GM21717 (cell line): ENCODE results near the gene PRC1.
"Not testable (repeated sequence)": the region's sequence is repeated elsewhere in the genome, so short reads cannot be mapped to it uniquely, and the experiment has no call there.

Experiments
- ATAC-seq: cut with Tn5 transposase; IDR thresholded peaks from one replicate; pipeline ENCODE4 v1.9.1; 2021; ENCODE audit warnings: mild to moderate bottlenecking, moderate library complexity; ENCODE audit not compliant: unreplicated experiment

PRC1 gene

GRCh38 chr15:90934256-90934948 lies 59.9 kb downstream of the PRC1 start:
- peak; percentile 37 for ATAC-seq

- ATAC-seq = no peak
These were observed 61.0 kb downstream of the PRC1 start for GRCh38 chr15:90933301-90933700.

DNA sequence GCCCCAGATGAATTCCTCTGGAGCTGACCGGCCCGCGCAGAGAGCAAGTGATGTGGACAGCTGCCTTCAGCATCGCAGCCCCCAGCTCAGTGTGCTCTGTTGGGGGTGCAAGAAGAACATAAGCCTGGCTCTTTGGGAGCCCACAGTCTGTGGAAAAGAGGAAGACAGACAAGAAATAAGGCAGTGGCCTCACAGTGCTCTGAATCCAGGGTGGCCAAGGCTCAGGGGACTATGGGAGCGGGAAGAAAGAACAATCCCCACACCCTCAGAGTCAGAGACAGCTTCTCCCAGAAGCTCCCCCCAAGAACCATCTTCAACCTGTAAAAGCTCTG lies 61.7 kb downstream of the PRC1 start:
- ATAC-seq = no peak

GRCh38 chr15:90931828-90932659 lies 62.3 kb downstream of the PRC1 start, which contains the start of gene HDDC3:
Gene HDDC3, minus strand, starts transcription at chr15:90932549. Its CDS starts 9 bp downstream, at chr15:90932540.
- ATAC-seq = peak; percentile 47

DNA sequence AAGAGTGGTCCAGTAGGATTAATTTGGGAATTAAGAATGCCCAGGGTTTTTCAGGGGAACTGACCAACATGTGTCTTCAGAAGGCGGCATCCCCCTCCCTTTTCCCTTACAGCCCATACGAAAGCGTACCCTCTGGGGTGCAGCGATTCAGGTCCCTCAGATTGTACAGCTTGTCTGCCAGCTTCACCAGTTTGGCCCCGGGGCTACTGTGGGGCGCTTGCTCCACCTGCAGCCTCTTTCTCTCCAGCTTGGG lies 62.8 kb downstream of the PRC1 start:
- no peak for ATAC-seq

DNA sequence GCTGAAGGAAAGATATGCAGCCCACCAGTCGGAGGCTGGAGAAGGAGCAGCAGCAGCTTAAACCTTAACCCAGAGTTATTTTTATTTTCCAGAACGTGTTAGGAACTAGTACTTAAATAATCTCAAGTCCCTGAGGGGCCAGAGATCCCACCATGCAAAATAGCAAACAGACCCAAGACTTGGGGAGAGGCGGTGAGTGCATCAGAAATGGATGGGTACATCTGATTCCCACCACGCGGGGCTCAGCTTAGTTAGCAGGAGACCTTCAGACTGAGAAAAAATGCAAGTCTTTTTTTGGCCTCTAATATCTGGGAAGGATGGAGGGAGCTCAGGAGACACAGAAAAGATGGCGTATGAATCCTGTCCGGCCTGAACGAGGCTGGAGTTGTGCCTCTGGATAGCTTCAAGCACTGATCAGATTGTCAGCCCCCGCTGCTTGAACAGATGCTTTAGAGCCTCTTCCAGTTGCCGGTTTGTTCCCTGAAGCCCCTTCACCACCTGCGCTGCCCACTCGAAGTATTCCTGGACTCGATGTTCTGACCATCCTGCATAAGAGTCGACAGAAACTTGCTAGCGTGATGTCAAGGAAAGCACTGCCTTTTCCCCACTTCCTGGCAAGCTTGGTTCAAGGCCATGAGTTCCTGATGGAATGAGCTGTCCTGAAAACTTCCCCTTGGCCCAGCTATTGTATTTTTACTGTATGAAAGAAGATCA lies 63.3 kb downstream of the PRC1 start:
- no peak for ATAC-seq

GRCh38 chr15:90929246-90930019 lies 64.9 kb downstream of the PRC1 start:
- ATAC-seq = no peak

DNA sequence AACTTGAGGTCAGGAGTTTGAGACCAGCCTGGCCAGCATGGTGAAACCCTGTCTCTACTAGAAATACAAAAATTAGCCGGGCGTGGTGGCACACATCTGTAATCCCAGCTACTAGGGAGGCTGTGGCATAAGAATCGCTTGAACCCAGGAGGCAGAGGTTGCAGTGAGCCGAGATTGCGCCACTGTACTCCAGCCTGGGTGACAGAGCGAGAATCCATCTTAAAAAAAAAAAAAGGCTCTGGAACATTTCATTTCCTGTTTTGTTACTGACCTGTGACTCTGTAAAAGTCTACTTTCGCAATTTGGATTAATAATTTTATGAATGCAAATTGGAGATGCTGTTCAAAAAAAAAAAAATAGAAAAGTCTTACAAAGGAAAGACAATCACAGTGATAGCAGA lies 66.2 kb downstream of the PRC1 start:
- not testable (repeated sequence) for ATAC-seq

- not testable (repeated sequence) for ATAC-seq
These were observed 67.6 kb downstream of the PRC1 start for GRCh38 chr15:90926766-90927165.

GRCh38 chr15:90924375-90924774 lies 70.0 kb downstream of the PRC1 start:
- ATAC-seq = peak; percentile 77

- peak; percentile 62 for ATAC-seq
These were observed 71.5 kb downstream of the PRC1 start for GRCh38 chr15:90922712-90923322.

GRCh38 chr15:90921887-90922286 lies 72.4 kb downstream of the PRC1 start:
- no peak for ATAC-seq

GRCh38 chr15:90918835-90919234 lies 75.5 kb downstream of the PRC1 start:
- no peak for ATAC-seq

- ATAC-seq = no peak
These were observed 76.1 kb downstream of the PRC1 start for GRCh38 chr15:90918034-90918788.

GRCh38 chr15:90917569-90917968 lies 76.8 kb downstream of the PRC1 start:
- no peak for ATAC-seq

GRCh38 chr15:90916461-90916860 lies 77.9 kb downstream of the PRC1 start:
- no peak for ATAC-seq
